Activated CD4-positive, alpha-beta memory T cell treated with anti-CD3 and anti-CD28 coated beads for 36 hours (primary cell): ENCODE results near the gene STRIP1. TPM values are rescaled to one million over a fixed set of nuclear protein-coding genes. Genes with fewer than 3 reads are reported as not detected.
"Not testable (repeated sequence)": the region's sequence is repeated elsewhere in the genome, so short reads cannot be mapped to it uniquely, and the experiment has no call there.

Experiments
- CTCF ChIA-PET: fragments of 350-600 bp; sonication (Branson Sonifier 250); formaldehyde crosslinking; loops from one replicate; lab custom pipeline; 2021; ENCODE audit warnings: antibody characterized with exemption, inconsistent platforms; lab: Charles Lee
- POLR2A ChIA-PET: fragments of 350-600 bp; sonication (Branson Sonifier 250); formaldehyde crosslinking; loops from one replicate; lab custom pipeline; 2021; ENCODE audit warnings: antibody characterized with exemption; lab: Charles Lee
- DNase-seq: peaks from one replicate; pipeline ENCODE4 v3.0.0-alpha.2; 2020
- H3K27ac Mint-ChIP-seq: one replicate; pipeline ENCODE4 v1.8.0; 2021; ENCODE audit warnings: mixed read lengths
- H3K27me3 Mint-ChIP-seq: one replicate; pipeline ENCODE4 v1.8.0; 2021; ENCODE audit warnings: mixed read lengths
- H3K36me3 Mint-ChIP-seq: one replicate; pipeline ENCODE4 v1.8.0; 2021; ENCODE audit warnings: mixed read lengths
- H3K4me1 Mint-ChIP-seq: one replicate; pipeline ENCODE4 v1.8.0; 2021; ENCODE audit warnings: low read depth, mixed read lengths
- H3K4me3 Mint-ChIP-seq: one replicate; pipeline ENCODE4 v1.8.0; 2021; ENCODE audit warnings: mild to moderate bottlenecking, mixed read lengths
- H3K9me3 Mint-ChIP-seq: one replicate; pipeline ENCODE4 v1.8.0; 2021; ENCODE audit warnings: mixed read lengths
- intact Hi-C: fragments of 100-400 bp; cut with micrococcal nuclease; formaldehyde crosslinking; loops from one replicate; pipeline ENCODE4 v1.15.1; 2023
- total RNA-seq, 2 experiments: library from RNA; stranded (reverse); gene quantifications; one replicate each; pipeline ENCODE4 v1.2.3, GENCODE V29; 2021

The STRIP1 gene
- total RNA-seq, 2 experiments from 2014 or later: 22.7 to 25.7 TPM

DNA sequence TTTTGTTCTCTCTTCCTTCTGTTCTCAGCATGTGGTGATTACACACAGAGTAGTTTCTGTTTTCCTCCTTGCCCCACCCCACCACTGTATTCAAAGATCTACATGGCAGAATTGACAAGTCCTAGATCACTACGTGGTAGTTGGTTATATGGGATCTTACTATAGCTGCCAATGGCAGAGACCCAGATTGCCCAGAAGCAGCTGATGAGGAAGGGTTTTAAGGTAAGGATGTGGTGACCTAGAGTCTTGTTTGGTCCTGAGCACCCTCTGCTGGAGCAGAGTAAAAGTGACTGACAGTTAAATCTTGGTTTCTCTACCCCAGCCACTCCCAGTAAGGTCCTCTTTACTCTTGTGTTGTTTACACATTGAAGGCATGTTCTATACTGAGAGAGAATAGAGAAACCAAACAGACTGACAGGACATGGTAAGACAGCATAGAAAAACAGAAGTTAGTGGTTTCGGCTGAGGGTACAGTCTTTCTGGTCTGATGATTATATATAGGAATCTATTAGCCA is 22.8 kb upstream of the STRIP1 start:
- H3K27ac Mint-ChIP-seq: no peak overlapping the region
- H3K9me3 Mint-ChIP-seq: no peaks in the 10 kb centered on the region
- ChIA-PET CTCF (interaction anchor here (0.6 to 4.7 kb wide), 19 partner anchors 11 to 375 kb away, joined by 3 to 36 read pairs (median 4); partner anchors contain the start of gene AHCYL1), POLR2A (no interaction called here)
- no peak overlapping the region for H3K4me3 Mint-ChIP-seq
- intact Hi-C loops: no loop called here
- H3K27me3 Mint-ChIP-seq: no peaks in the 10 kb centered on the region
- H3K36me3 Mint-ChIP-seq: peaks cover 42% of the 10 kb centered on the region
- DNase-seq: peak; percentile 39
- no peaks in the 10 kb centered on the region for H3K4me1 Mint-ChIP-seq

DNA sequence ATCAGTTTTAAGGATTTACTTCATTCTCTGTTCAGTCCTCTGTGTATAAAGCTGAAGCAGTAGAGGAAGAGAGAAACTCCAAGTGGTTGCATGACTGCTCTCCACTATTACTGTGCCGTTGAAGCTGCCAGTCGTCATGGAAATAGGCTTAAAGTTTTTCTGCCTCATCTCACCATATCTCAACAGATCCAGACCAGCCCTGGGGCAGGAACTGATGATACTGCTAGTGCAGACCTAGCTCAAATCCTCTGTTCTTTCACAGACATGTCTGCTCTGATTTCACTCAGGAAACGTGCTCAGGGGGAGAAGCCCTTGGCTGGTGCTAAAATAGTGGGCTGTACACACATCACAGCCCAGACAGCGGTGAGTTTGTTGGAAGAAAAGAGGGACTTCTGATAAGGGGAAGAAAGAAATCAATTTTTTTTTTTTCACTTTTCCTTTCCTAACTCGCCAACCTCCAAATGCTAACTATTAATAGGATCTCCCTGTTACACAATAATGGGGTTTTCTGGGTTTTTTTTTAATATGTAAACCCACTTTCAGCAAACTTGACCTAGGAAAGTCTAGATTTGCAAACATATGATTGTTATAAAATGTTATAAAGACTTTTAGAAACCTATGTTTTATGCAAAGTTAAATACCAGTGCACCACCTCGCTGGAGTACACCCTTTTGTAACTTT is 22.2 kb upstream of the STRIP1 start:
- intact Hi-C loops: no loop called here
- Mint-ChIP-seq H3K4me1 (no peaks in the 10 kb centered on the region), H3K27ac (no peak overlapping the region), H3K27me3 (no peaks in the 10 kb centered on the region), H3K36me3 (peaks cover 46% of the 10 kb centered on the region), H3K9me3 (no peaks in the 10 kb centered on the region), H3K4me3 (no peak overlapping the region)
- no peak for DNase-seq
- ChIA-PET POLR2A (no interaction called here), CTCF (interaction anchor here (1.1 to 4.7 kb wide), 12 partner anchors 17 to 376 kb away, joined by 3 to 36 read pairs (median 6); partner anchors contain the start of gene AHCYL1)

DNA sequence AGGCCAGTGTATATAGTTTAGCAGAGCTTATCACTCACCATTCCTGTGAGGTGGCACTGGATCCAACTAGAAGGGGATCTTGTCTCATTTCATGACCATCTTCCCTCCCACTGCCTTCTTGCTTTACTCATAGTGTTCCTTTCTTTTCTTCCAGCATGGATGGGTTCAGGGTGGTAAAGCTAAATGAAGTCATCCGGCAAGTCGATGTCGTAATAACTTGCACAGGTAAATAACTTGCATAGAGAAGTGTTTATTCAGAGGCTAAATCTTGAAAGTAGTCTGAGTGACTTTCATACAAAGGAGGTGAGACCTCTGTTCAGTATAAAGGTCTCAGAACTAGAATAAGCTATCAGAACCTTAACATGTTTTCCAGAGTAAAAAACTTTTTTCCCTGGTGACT is 16.6 kb upstream of the STRIP1 start:
- no peak overlapping the region for H3K4me3 Mint-ChIP-seq
- H3K4me1 Mint-ChIP-seq: no peaks in the 10 kb centered on the region
- ChIA-PET POLR2A (no interaction called here), CTCF (interaction anchor here (0.7 to 4.1 kb wide), 2 partner anchors 12 to 1382 kb away, joined by 3 to 31 read pairs; no protein-coding TSS in a partner anchor)
- H3K27me3 Mint-ChIP-seq: no peaks in the 10 kb centered on the region
- peaks cover 42% of the 10 kb centered on the region for H3K36me3 Mint-ChIP-seq
- no peak for DNase-seq
- H3K27ac Mint-ChIP-seq: no peak overlapping the region
- intact Hi-C loops: no loop called here
- H3K9me3 Mint-ChIP-seq: no peaks in the 10 kb centered on the region

DNA sequence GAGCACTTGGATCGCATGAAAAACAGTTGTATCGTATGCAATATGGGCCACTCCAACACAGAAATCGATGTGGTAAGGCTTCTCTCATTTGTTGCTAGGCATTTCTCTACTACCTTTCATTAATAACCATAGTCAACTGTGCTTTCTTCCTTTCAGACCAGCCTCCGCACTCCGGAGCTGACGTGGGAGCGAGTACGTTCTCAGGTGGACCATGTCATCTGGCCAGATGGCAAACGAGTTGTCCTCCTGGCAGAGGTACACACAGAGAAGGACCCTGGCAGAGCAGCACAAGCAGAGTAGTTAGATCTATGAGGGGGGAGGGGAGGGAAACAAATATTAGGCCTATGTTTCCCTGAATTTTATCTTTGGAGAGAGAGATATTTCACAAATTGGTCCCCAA is 16.0 kb upstream of the STRIP1 start:
- no peaks in the 10 kb centered on the region for H3K4me1 Mint-ChIP-seq
- no peaks in the 10 kb centered on the region for H3K27me3 Mint-ChIP-seq
- no peak overlapping the region for H3K4me3 Mint-ChIP-seq
- peaks cover 43% of the 10 kb centered on the region for H3K36me3 Mint-ChIP-seq
- no peak overlapping the region for H3K27ac Mint-ChIP-seq
- ChIA-PET CTCF (interaction anchor here (0.8 to 4.1 kb wide), 2 partner anchors 11 to 42 kb away, joined by 3 to 31 read pairs; no protein-coding TSS in a partner anchor), POLR2A (no interaction called here)
- intact Hi-C loops: no loop called here
- H3K9me3 Mint-ChIP-seq: no peaks in the 10 kb centered on the region
- no peak for DNase-seq

DNA sequence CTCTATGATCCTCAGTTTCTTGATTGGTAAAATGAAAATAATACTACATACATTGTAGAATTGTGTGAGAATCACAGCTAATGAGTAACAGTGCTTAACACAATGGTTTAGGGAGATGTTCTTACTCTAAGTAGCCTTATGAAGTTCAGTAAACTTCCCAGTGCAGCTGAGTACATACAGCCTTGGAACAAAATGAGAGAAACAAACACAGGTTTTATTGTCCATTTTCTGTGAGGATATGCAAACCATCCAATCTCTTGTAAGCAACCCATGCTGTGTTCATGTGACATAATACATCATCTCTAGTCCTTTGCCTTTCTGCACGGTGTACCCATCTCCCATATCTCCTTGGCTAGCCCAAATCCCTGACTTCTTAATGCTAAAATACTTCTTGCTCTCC is 14.7 kb upstream of the STRIP1 start:
- CTCF ChIA-PET: interaction anchor here (1.3 to 4.1 kb wide), 3 partner anchors 10 to 35 kb away, joined by 3 to 31 read pairs (median 10); partner anchors contain the start of gene AHCYL1
- Mint-ChIP-seq H3K9me3 (no peaks in the 10 kb centered on the region), H3K27ac (no peak overlapping the region), H3K27me3 (no peaks in the 10 kb centered on the region), H3K4me3 (no peak overlapping the region), H3K36me3 (peaks cover 47% of the 10 kb centered on the region), H3K4me1 (no peaks in the 10 kb centered on the region)
- DNase-seq: no peak
- POLR2A ChIA-PET: interaction anchor here (1.4 kb wide), 1 partner anchor 15 kb away, joined by 7 read pairs; the partner anchor contains the start of gene STRIP1
- intact Hi-C loops: no loop called here

DNA sequence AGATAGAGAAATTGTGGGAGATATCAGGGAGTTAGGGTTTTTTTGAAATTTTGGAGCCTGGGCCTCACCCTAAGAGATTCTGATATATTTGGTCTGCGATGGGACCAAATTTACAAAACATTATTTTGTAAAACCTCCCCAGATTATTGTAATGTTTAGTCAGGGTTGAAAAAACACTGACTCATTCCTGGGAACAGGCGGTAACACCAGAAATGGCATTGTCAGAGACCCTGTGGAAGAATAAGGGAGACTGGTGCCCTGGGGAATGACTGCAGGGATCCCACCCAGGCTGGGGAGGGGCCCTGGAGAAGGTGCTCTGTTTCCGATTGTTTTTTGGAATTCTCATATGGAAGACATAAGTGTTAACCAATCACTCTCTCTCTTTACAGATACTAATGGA is 13.1 kb upstream of the STRIP1 start:
- Mint-ChIP-seq H3K27ac (no peak overlapping the region), H3K4me1 (no peaks in the 10 kb centered on the region), H3K27me3 (no peaks in the 10 kb centered on the region), H3K36me3 (peaks cover 41% of the 10 kb centered on the region), H3K9me3 (no peaks in the 10 kb centered on the region), H3K4me3 (no peak overlapping the region)
- CTCF ChIA-PET: interaction anchor here (0.9 to 2.4 kb wide), 2 partner anchors 37 to 244 kb away, joined by 3 to 10 read pairs; partner anchors contain the start of gene AHCYL1
- intact Hi-C loops: no loop called here
- POLR2A ChIA-PET: no interaction called here
- no peak for DNase-seq

DNA sequence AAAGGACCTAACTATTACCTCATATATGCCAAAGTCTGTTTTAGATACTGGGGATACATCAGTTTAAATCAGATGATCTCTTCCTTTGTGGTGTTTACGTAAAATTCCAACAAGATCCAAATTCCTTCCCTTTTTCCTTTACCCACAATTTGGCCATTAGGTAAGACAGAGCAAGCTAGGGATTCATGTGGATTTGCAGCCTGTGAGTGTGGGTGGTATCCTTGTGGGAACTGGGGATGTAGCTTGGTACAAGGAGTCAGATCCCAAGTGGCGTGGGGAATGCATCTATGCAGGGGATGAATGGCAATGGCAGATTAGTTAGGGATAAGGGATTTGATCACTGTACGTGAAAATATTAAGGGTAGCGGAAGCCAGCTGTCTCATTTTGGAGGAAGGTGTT is 9.8 kb upstream of the STRIP1 start:
- CTCF ChIA-PET: interaction anchor here (1.3 kb wide), 1 partner anchor 41 kb away, joined by 3 read pairs; no protein-coding TSS in a partner anchor
- Mint-ChIP-seq H3K4me3 (no peak overlapping the region), H3K9me3 (no peaks in the 10 kb centered on the region), H3K4me1 (no peaks in the 10 kb centered on the region), H3K27ac (no peak overlapping the region), H3K36me3 (peaks cover 17% of the 10 kb centered on the region), H3K27me3 (no peaks in the 10 kb centered on the region)
- DNase-seq: no peak
- POLR2A ChIA-PET: no interaction called here
- intact Hi-C loops: no loop called here

DNA sequence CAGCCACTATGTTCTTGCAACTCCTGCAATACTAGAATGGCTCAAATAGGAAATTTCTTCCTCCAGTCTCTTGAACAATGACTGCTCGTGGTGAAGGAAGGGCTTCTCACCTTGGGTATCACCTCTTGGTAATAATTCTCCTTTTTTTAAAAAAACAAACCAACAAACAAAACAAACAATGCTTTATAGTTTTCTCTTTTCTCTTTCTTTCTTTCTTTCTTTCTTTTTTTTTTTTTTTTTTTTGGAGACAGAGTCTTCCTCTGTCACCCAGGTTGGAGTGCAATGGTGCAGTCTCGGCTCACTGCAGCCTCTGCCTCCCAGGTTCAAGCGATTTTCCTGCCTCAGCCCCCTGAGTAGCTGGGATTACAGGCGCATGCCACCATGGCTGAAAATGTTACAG is 3.7 kb upstream of the STRIP1 start:
- CTCF ChIA-PET: interaction anchor here (0.8 to 4.9 kb wide), 18 partner anchors 8 to 465 kb away, joined by 3 to 40 read pairs (median 10); partner anchors contain the start of gene AHCYL1
- POLR2A ChIA-PET: interaction anchor here (1.1 kb wide), 1 partner anchor 45 kb away, joined by 3 read pairs; no protein-coding TSS in a partner anchor
- Mint-ChIP-seq H3K4me1 (peaks cover 46% of the 10 kb centered on the region), H3K4me3 (peak overlapping the region; percentile 83), H3K27ac (peak overlapping the region; percentile 88)
- H3K9me3 Mint-ChIP-seq, DNase-seq, H3K36me3 Mint-ChIP-seq, H3K27me3 Mint-ChIP-seq: not testable (repeated sequence)
- intact Hi-C loops: loop anchor here (1.0 to 5.0 kb wide), 3 partner anchors 46 to 483 kb away; partner anchors contain the start of genes AHCYL1 and GNAI3

DNA sequence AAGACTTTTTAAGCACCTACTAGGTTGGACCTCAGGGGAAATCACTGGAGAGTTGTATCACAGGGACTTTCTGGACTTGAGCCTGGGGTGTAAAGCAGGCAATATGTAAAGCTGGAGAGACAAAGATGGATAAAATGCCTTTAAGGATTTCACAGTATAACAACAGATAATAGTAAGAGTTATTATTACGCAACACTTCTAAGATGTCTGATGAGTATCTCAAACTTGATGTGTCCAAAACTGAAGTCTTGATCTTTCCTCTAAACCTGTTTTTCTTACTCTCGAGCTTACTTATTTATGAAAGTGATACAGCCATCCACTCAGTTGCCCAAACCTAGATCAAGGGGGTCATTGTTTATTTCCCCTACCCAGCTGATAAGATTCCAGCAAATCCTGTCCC is 2.1 kb upstream of the STRIP1 start:
- intact Hi-C loops: loop anchor here (5.0 kb wide), 2 partner anchors 75 to 485 kb away; partner anchors contain the start of gene GNAI3
- no peaks in the 10 kb centered on the region for H3K27me3 Mint-ChIP-seq
- POLR2A ChIA-PET: interaction anchor here (1.1 kb wide), 1 partner anchor 10 kb away, joined by 3 read pairs; no protein-coding TSS in a partner anchor
- CTCF ChIA-PET: interaction anchor here (1.2 to 4.9 kb wide), 4 partner anchors 28 to 56 kb away, joined by 4 to 36 read pairs (median 20); partner anchors contain the start of gene AHCYL1
- H3K36me3 Mint-ChIP-seq: no peaks in the 10 kb centered on the region
- H3K27ac Mint-ChIP-seq: peak overlapping the region; percentile 35
- DNase-seq: no peak
- no peak overlapping the region for H3K4me3 Mint-ChIP-seq
- no peaks in the 10 kb centered on the region for H3K9me3 Mint-ChIP-seq
- H3K4me1 Mint-ChIP-seq: peaks cover 59% of the 10 kb centered on the region

DNA sequence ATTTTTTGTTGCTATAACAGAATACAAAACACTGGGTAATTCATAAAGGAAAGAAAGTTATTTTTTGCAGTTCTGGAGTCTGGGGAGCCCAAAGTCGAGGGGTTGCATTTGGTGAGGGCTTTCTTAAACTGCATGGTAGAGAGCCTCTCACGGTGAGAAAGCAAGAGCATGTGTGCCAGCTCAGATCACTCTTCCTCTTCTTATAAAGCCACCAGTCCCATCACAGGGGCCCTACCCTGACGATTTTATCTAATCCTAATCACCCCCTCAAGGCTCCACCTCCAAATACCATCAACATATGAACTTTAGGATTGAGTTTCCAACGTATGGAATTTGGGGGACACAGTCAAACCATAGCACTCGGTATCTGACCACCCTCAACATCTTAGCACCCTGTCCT is 1.0 kb upstream of the STRIP1 start:
- peak overlapping the region; percentile 92 for H3K27ac Mint-ChIP-seq
- intact Hi-C loops: loop anchor here (5.0 kb wide), 2 partner anchors 74 to 486 kb away; partner anchors contain the start of gene GNAI3
- POLR2A ChIA-PET: no interaction called here

DNA sequence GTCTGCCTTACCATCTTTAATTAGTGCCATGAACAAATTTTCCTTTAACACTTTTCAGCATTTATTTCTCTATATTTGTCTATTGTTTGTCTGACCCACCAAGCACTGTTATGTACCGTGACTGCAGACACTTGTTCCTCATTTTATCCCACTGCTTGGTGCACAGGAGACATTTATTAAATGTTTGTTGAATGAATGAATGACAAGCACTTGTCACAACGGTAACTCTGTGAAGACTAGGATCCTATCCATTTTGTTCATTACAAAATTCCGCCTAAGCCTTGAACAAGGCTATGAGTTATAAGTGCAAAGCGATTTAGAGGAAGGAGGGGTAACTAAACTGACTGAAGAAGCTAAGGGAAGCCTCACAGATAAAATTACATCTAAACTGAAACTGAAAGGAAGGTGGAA is 379 bp upstream of the STRIP1 start:
- DNase-seq: no peak
- H3K4me1 Mint-ChIP-seq: peaks cover 59% of the 10 kb centered on the region
- POLR2A ChIA-PET: interaction anchor here (0.9 to 1.4 kb wide), 4 partner anchors 14 to 304 kb away, joined by 3 to 7 read pairs (median 3); no protein-coding TSS in a partner anchor
- peak overlapping the region; percentile 79 for H3K4me3 Mint-ChIP-seq
- no peaks in the 10 kb centered on the region for H3K27me3 Mint-ChIP-seq
- intact Hi-C loops: loop anchor here (1.0 to 5.0 kb wide), 7 partner anchors 27 to 751 kb away; partner anchors contain the start of genes GNAI3, PSRC1 and RBM15
- CTCF ChIA-PET: interaction anchor here (0.6 to 14.8 kb wide), 11 partner anchors 23 to 426 kb away, joined by 3 to 186 read pairs (median 4); partner anchors contain the start of genes AHCYL1, AMPD2 and GNAT2
- peaks cover 7% of the 10 kb centered on the region for H3K36me3 Mint-ChIP-seq
- H3K9me3 Mint-ChIP-seq: no peaks in the 10 kb centered on the region
- H3K27ac Mint-ChIP-seq: peak overlapping the region; percentile 92

More for the DNA sequence above, 1.0 kb upstream of the STRIP1 start:
- H3K4me1 Mint-ChIP-seq: peaks cover 59% of the 10 kb centered on the region
- DNase-seq: no peak
- H3K36me3 Mint-ChIP-seq: peaks cover 2% of the 10 kb centered on the region
- CTCF ChIA-PET: no interaction called here
- H3K9me3 Mint-ChIP-seq: no peaks in the 10 kb centered on the region
- peak overlapping the region; percentile 79 for H3K4me3 Mint-ChIP-seq
- no peaks in the 10 kb centered on the region for H3K27me3 Mint-ChIP-seq
